Skeletal muscle satellite cell (primary cell): ENCODE data around the gene PYGO2.

ENCODE experiments used
- H3K27me3 ChIP-seq: 2 replicates; pipeline ENCODE4 v1.7.0; 2013; ENCODE audit warnings: low read length; ENCODE audit not compliant: control insufficient read depth, insufficient read depth
- H3K36me3 ChIP-seq: 2 replicates; pipeline ENCODE4 v1.7.0; 2013; ENCODE audit warnings: mild to moderate bottlenecking, control low read depth, low read length; ENCODE audit not compliant: insufficient read depth
- H3K4me1 ChIP-seq: 2 replicates; pipeline ENCODE4 v1.7.0; 2013; ENCODE audit warnings: low read length; ENCODE audit not compliant: control insufficient read depth, insufficient read depth
- H3K4me2 ChIP-seq: 2 replicates; pipeline ENCODE4 v1.7.0; 2013; ENCODE audit warnings: mild to moderate bottlenecking, low read length
- H3K4me3 ChIP-seq: 2 replicates; pipeline ENCODE4 v1.7.0; 2013; ENCODE audit warnings: low read length
- H3K9ac ChIP-seq: 2 replicates; pipeline ENCODE4 v1.7.0; 2013; ENCODE audit warnings: mild to moderate bottlenecking, low read depth, low read length, moderate library complexity
- H3K9me3 ChIP-seq: replicated peaks from 2 replicates; pipeline ENCODE4 v1.7.0; 2013; ENCODE audit warnings: mild to moderate bottlenecking, control low read depth, low read length

The PYGO2 gene

GRCh38 chr1:155004352-155005075 lies 42.9 kb upstream of the PYGO2 start:
- Histone ChIP-seq H3K4me2 (peak overlapping the region; percentile 95), H3K9ac (peak overlapping the region; percentile 85), H3K36me3 (peaks cover 15% of the 10 kb centered on the region), H3K4me3 (peak overlapping the region; percentile 90), H3K9me3 (no peaks in the 10 kb centered on the region), H3K27me3 (no peaks in the 10 kb centered on the region), H3K4me1 (peaks cover 58% of the 10 kb centered on the region)

DNA sequence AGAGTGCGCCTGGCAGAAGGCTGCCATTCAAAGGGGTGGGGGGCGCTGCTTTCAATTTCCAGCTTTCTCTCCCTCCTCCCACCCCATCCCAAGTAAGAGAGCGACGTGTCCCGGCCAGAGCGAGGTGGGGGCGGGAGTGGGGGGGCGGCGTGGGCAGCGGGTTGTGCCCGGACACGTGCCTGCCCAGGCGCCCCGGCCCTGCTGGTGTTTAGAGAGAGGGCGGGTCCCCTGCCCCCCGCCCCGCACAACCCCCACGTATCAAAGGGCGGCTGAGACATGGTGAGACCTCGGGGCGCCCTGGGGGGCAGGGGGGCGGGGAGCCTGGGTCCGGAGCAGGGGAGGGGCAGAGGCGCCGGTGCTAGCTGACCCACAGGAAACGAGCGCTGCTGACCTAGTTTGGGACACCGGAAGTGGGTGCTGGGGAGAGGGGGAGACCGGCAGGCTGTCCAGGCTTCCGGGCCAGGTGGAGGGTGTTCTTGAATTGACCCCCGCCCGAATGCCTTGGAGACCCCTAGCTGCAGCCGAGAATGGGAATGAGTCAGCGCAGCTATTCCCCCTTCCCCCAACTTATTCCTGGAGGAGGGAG lies 42.3 kb upstream of the PYGO2 start:
- Histone ChIP-seq H3K4me2 (peak overlapping the region; percentile 95), H3K9ac (peak overlapping the region; percentile 85), H3K27me3 (no peaks in the 10 kb centered on the region), H3K4me1 (peaks cover 58% of the 10 kb centered on the region), H3K4me3 (peak overlapping the region; percentile 90), H3K9me3 (no peaks in the 10 kb centered on the region), H3K36me3 (peaks cover 15% of the 10 kb centered on the region)

DNA sequence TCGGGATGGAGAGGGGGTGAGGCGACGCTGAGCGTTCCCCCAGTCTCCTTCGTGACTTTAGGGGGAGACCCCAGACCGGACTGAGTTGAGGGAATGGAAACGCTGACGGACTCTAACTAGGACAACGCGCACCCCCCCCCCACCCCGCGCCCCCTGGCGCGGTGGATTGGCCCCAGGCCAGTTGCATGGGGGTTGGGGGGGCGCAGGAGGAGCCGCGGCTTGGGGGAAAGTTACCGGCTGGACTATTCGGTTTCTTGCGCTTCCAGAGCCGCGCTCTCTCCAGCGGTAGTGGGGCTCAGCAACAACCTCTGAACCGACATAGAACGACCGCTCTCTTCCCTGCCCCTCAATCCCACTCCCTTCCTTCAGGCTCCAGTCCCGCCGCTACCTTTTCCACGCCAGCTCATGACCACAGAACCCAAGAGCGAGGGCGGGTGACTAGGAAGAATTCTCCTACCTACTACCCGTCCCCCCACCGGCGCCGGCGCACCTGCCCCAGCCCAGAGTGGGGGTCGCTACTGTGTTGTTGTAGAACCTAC lies 41.7 kb upstream of the PYGO2 start:
- Histone ChIP-seq H3K4me1 (peaks cover 56% of the 10 kb centered on the region), H3K4me3 (peak overlapping the region; percentile 90), H3K9me3 (no peaks in the 10 kb centered on the region), H3K4me2 (peak overlapping the region; percentile 95), H3K36me3 (peaks cover 15% of the 10 kb centered on the region), H3K9ac (peak overlapping the region; percentile 85), H3K27me3 (no peaks in the 10 kb centered on the region)

- H3K27me3 ChIP-seq: no peaks in the 10 kb centered on the region
- no peaks in the 10 kb centered on the region for H3K9me3 ChIP-seq
- H3K36me3 ChIP-seq: peaks cover 15% of the 10 kb centered on the region
- H3K4me1 ChIP-seq: peaks cover 49% of the 10 kb centered on the region
- H3K9ac ChIP-seq: peak within 1 kb of the TSS; percentile 85
- H3K4me3 ChIP-seq: peak within 1 kb of the TSS; percentile 90
- H3K4me2 ChIP-seq: peak within 1 kb of the TSS; percentile 95
These were observed 41.1 kb upstream of the PYGO2 start, which contains the start of gene ZBTB7B for GRCh38 chr1:155002464-155003226. Gene ZBTB7B, plus strand, starts transcription at chr1:155002802. Its CDS starts 11,859 bp downstream, at chr1:155014661.

DNA sequence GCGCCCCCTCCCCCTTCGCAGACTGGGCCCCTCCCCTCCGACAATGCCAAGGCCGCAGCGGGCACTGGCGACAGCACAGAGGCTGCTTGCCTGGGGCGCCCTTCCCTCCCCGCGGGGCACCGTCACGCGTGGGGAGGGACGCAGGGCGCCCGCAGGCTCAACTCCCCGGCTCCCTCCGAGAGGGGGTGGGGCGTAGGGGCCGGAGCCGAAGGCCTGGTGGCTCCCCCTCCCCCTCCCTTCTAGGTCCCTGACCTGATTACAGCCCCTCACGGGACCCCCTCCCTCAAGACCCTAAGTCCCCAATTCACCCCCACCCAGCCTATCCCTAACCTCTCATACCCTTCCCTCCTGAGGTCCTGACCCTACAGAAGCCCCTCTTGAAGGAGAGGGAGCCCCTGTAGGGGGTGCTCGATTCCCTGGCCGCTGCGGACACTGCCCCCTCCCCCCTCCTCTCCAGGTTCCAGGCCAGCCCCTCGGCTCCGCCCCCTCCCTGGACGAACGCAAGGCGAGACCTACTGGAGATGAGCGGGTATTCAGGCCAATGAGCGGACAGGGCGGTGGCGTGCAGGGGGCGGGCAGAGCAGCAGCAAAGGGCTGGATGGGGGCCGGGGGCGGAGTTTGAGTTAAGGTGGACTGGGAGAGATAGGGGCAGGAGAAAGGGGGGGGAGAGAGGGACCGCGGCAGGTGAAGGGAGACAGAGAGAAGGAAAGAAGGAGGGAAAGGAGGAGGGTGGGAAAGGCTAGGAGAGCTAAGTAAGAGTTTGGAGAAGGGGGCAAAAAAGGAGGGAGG lies 40.3 kb upstream of the PYGO2 start:
- Histone ChIP-seq H3K36me3 (peaks cover 11% of the 10 kb centered on the region), H3K4me1 (peaks cover 41% of the 10 kb centered on the region), H3K27me3 (no peaks in the 10 kb centered on the region), H3K9ac (peak overlapping the region; percentile 76), H3K9me3 (no peaks in the 10 kb centered on the region), H3K4me3 (peak overlapping the region; percentile 85), H3K4me2 (peak overlapping the region; percentile 95)

DNA sequence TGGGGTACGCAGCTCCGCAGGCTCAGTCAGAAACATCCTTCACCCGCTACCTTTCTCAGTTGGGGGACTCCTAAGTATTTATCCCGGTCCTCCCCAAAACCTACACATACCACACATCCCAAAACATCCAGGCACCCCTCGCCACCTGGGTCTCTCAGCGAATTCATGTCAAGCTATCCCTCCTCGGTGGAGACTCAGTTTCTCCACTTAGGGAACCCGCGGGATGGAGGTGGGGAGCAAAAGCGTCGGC lies 39.8 kb upstream of the PYGO2 start:
- H3K9me3 ChIP-seq: no peaks in the 10 kb centered on the region
- peak overlapping the region; percentile 95 for H3K4me2 ChIP-seq
- H3K27me3 ChIP-seq: no peaks in the 10 kb centered on the region
- peaks cover 36% of the 10 kb centered on the region for H3K4me1 ChIP-seq
- peak overlapping the region; percentile 75 for H3K4me3 ChIP-seq
- H3K36me3 ChIP-seq: peaks cover 7% of the 10 kb centered on the region
- peak overlapping the region; percentile 76 for H3K9ac ChIP-seq

DNA sequence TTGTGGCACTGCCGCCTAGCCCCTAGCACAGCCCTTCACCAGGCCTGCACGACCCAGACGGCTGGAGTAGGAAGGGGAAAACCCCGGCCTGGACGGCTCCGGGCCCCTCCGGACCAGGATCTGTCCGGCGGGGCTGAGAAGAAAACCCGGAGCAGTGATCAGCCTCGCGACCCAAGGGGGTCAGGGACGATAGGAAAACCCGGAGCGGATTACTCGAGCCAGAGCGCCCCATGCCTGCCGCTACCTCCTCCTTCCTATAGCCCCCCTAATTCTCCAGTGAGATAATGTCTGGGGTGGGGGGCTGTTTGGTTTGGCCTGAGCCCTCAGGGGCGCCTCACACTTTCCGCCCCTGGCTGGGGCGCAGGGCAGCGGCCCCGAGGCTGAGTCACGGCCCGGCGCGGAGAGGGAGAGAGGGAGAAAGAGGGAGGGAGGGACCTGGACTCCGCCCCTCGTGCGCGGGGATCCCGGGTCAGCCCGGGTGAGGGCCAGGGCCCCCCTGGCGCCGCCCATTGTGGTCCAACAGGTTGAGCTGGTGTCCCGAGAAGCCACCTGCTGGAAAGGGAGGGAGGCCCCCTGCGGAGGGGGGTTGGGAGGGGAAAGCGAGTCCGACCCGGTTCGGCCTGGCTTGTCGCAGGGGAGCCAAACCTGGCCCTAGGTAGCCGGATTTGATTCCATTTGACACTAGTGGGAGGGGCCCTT lies 39.3 kb upstream of the PYGO2 start:
- Histone ChIP-seq H3K4me1 (peaks cover 31% of the 10 kb centered on the region), H3K4me2 (peak overlapping the region; percentile 95)

GRCh38 chr1:155000411-155000725 lies 38.8 kb upstream of the PYGO2 start:
- Histone ChIP-seq H3K9ac (peak overlapping the region; percentile 76), H3K4me3 (peak overlapping the region; percentile 75), H3K4me1 (peaks cover 26% of the 10 kb centered on the region)

More for the DNA sequence above, 39.3 kb upstream of the PYGO2 start:
- peaks cover 2% of the 10 kb centered on the region for H3K36me3 ChIP-seq
- no peaks in the 10 kb centered on the region for H3K27me3 ChIP-seq
- H3K9me3 ChIP-seq: no peaks in the 10 kb centered on the region
- peak overlapping the region; percentile 75 for H3K4me3 ChIP-seq
- H3K9ac ChIP-seq: peak overlapping the region; percentile 76

GRCh38 chr1:154999571-155000410 lies 38.2 kb upstream of the PYGO2 start:
- Histone ChIP-seq H3K9ac (peak overlapping the region; percentile 62), H3K4me1 (peaks cover 21% of the 10 kb centered on the region), H3K4me2 (peak overlapping the region; percentile 95)

More at GRCh38 chr1:155000411-155000725, 38.8 kb upstream of the PYGO2 start:
- Histone ChIP-seq H3K36me3 (no peaks in the 10 kb centered on the region), H3K4me2 (peak overlapping the region; percentile 95), H3K27me3 (no peaks in the 10 kb centered on the region), H3K9me3 (no peaks in the 10 kb centered on the region)

More at GRCh38 chr1:154999571-155000410, 38.2 kb upstream of the PYGO2 start:
- Histone ChIP-seq H3K4me3 (peak overlapping the region; percentile 75), H3K36me3 (no peaks in the 10 kb centered on the region), H3K27me3 (no peaks in the 10 kb centered on the region), H3K9me3 (no peaks in the 10 kb centered on the region)
